Neuronal stem cell (in vitro differentiated cells): Measurements from ENCODE around the gene CEP85.

ENCODE experiments used
- DNase-seq: peaks from one replicate; pipeline ENCODE4 v3.0.0-alpha.2; 2013; ENCODE audit warnings: low spot score
- H2AFZ ChIP-seq: one replicate; pipeline ENCODE4 v1.6.1; 2013; ENCODE audit warnings: mild to moderate bottlenecking, low read length, inconsistent platforms
- H2AK5ac ChIP-seq: 2 replicates; pipeline ENCODE4 v1.6.1; 2013; ENCODE audit warnings: low read depth, mild to moderate bottlenecking, inconsistent platforms, low read length, moderate library complexity, mixed read lengths
- H2BK120ac ChIP-seq: 2 replicates; pipeline ENCODE4 v1.6.1; 2013; ENCODE audit warnings: low read depth, mild to moderate bottlenecking, inconsistent platforms, low read length, moderate library complexity, mixed read lengths
- H2BK12ac ChIP-seq: one replicate; pipeline ENCODE4 v1.6.1; 2013; ENCODE audit warnings: low read length, inconsistent platforms
- H2BK15ac ChIP-seq: 2 replicates; pipeline ENCODE4 v1.6.1; 2013; ENCODE audit warnings: mild to moderate bottlenecking, low read length, inconsistent platforms, mixed read lengths
- H2BK5ac ChIP-seq: one replicate; pipeline ENCODE4 v1.6.1; 2013; ENCODE audit warnings: inconsistent platforms, mild to moderate bottlenecking, low read length, moderate library complexity
- H3K14ac ChIP-seq: one replicate; pipeline ENCODE4 v1.6.1; 2013; ENCODE audit warnings: low read length, inconsistent platforms
- H3K18ac ChIP-seq: 2 replicates; pipeline ENCODE4 v1.6.1; 2013; ENCODE audit warnings: low read length, inconsistent platforms
- H3K23ac ChIP-seq: 2 replicates; pipeline ENCODE4 v1.6.1; 2013; ENCODE audit warnings: low read depth, mild to moderate bottlenecking, mixed read lengths, low read length, inconsistent platforms; ENCODE audit not compliant: poor library complexity
- H3K27ac ChIP-seq: replicated peaks from 3 replicates; pipeline ENCODE4 v1.5.1; 2013; ENCODE audit warnings: low read length, inconsistent platforms
- H3K27me3 ChIP-seq, 3 experiments: 2 replicates each; pipeline ENCODE4 v1.6.1; 2013; ENCODE audit warnings: low read length in 3 of 3, mild to moderate bottlenecking in 2 of 3, inconsistent platforms in 1 of 3, low read depth in 1 of 3, mixed read lengths in 1 of 3, moderate library complexity in 1 of 3; ENCODE audit not compliant: control insufficient read depth in 3 of 3, insufficient read depth in 3 of 3
- H3K36me3 ChIP-seq, 2 donors: replicated peaks in 1 of 2; 2 replicates each; pipeline ENCODE4 v1.6.1; 2013; ENCODE audit warnings: low read length in 2 of 2; ENCODE audit not compliant: control insufficient read depth in 2 of 2, insufficient read depth in 2 of 2
- H3K4ac ChIP-seq: 2 replicates; pipeline ENCODE4 v1.6.1; 2013; ENCODE audit warnings: inconsistent platforms, mild to moderate bottlenecking, low read length, moderate library complexity
- H3K4me1 ChIP-seq, 2 donors: 1 replicate in 1 of 2; 2 replicates in 1 of 2; pipeline ENCODE4 v1.6.1; 2013; ENCODE audit warnings: low read length in 2 of 2, low read depth in 1 of 2; ENCODE audit not compliant: control insufficient read depth in 2 of 2, insufficient read depth in 1 of 2
- H3K4me2 ChIP-seq: one replicate; pipeline ENCODE4 v1.6.1; 2013; ENCODE audit warnings: mild to moderate bottlenecking, low read length, inconsistent platforms; ENCODE audit not compliant: insufficient read depth, poor library complexity, severe bottlenecking
- H3K4me3 ChIP-seq, 2 donors: 2 replicates each; pipeline ENCODE4 v1.5.1; 2013; ENCODE audit warnings: low read length in 2 of 2, mild to moderate bottlenecking in 2 of 2, inconsistent platforms in 1 of 2, moderate library complexity in 1 of 2
- H3K79me1 ChIP-seq: one replicate; pipeline ENCODE4 v1.6.1; 2013; ENCODE audit warnings: low read depth, mild to moderate bottlenecking, inconsistent platforms, low read length, moderate library complexity
- H3K9ac ChIP-seq: one replicate; pipeline ENCODE4 v1.6.1; 2013; ENCODE audit warnings: mild to moderate bottlenecking, low read depth, low read length, inconsistent platforms; ENCODE audit not compliant: poor library complexity
- H3K9me3 ChIP-seq, 2 donors: replicated peaks in 1 of 2; 2 replicates each; pipeline versions ENCODE3 to v1.6.1; 2013; ENCODE audit warnings: low read length in 2 of 2, mild to moderate bottlenecking in 2 of 2, inconsistent platforms in 1 of 2, low read depth in 1 of 2, mixed read lengths in 1 of 2, moderate library complexity in 1 of 2; ENCODE audit not compliant: control insufficient read depth in 2 of 2, insufficient read depth in 1 of 2
- H4K8ac ChIP-seq: one replicate; pipeline ENCODE4 v1.6.1; 2013; ENCODE audit warnings: low read depth, mild to moderate bottlenecking, inconsistent platforms, low read length, moderate library complexity
- H4K91ac ChIP-seq: one replicate; pipeline ENCODE4 v1.6.1; 2013; ENCODE audit warnings: low read length, low read depth, mild to moderate bottlenecking, inconsistent platforms; ENCODE audit not compliant: poor library complexity
- WGBS, 2 donors: extraction: QIAGEN DNeasy Blood & Tissue Kit; methylation state at CpG; one replicate each; pipeline ENCODE4 v1.1.7; 2013; ENCODE audit warnings: missing lambda C conversion rate in 2 of 2, mixed read lengths in 1 of 2; ENCODE audit not compliant: insufficient read length in 2 of 2, insufficient replicate concordance in 1 of 2; ENCODE audit errors: extremely low coverage in 2 of 2; 5-methylcytosine and 5-hydroxymethylcytosine counted together

The CEP85 gene

GRCh38 chr1:26327956-26328362 lies 94.0 kb downstream of the CEP85 start:
- Histone ChIP-seq H3K9ac (no peak overlapping the region), H3K4me1 (peaks cover 3 to 12% of the 10 kb centered on the region in 2 donors), H3K4me2 (no peak overlapping the region), H3K4me3 (no peak overlapping the region), H4K91ac (no peak overlapping the region), H3K27me3 (no peaks in the 10 kb centered on the region), H3K18ac (no peak overlapping the region), H3K79me1 (no peaks in the 10 kb centered on the region), H4K8ac (no peak overlapping the region), H3K36me3 (peaks cover 0 to 15% of the 10 kb centered on the region in 2 donors), H2AK5ac (no peak overlapping the region), H3K9me3 (no peaks in the 10 kb centered on the region), H3K23ac (no peak overlapping the region), H2BK15ac (no peak overlapping the region), H2BK5ac (no peak overlapping the region), H3K4ac (no peak overlapping the region), H3K27ac (no peak overlapping the region), H2AFZ (peak overlapping the region; percentile 80), H3K14ac (no peak overlapping the region), H2BK120ac (no peak overlapping the region), H2BK12ac (peak overlapping the region; percentile 4)
- no peak for DNase-seq
- no CpG with 5 or more reads among the region's 8 CpGs for WGBS, 2 donors
